Endothelial cell (in vitro differentiated cells): ENCODE data around the gene ALG5. TPM values are rescaled to one million over a fixed set of nuclear protein-coding genes. Genes with fewer than 3 reads are reported as not detected.

ENCODE experiments used
- DNase-seq: peaks from one replicate; pipeline ENCODE4 v3.0.0; 2021; ENCODE audit warnings: low spot score
- H3K27ac Mint-ChIP-seq: one replicate; pipeline ENCODE4 v1.8.0; 2021; ENCODE audit warnings: mixed read lengths, inconsistent platforms; ENCODE audit not compliant: unreplicated experiment
- H3K27me3 Mint-ChIP-seq: one replicate; pipeline ENCODE4 v1.8.0; 2021; ENCODE audit warnings: mild to moderate bottlenecking, moderate library complexity, mixed read lengths, inconsistent platforms; ENCODE audit not compliant: unreplicated experiment
- H3K36me3 Mint-ChIP-seq: one replicate; pipeline ENCODE4 v1.8.0; 2021; ENCODE audit warnings: mild to moderate bottlenecking, low read depth, mixed read lengths, inconsistent platforms; ENCODE audit not compliant: unreplicated experiment
- H3K4me1 Mint-ChIP-seq: one replicate; pipeline ENCODE4 v1.8.0; 2021; ENCODE audit warnings: mild to moderate bottlenecking, mixed read lengths, inconsistent platforms; ENCODE audit not compliant: unreplicated experiment
- H3K4me3 Mint-ChIP-seq: one replicate; pipeline ENCODE4 v1.8.0; 2021; ENCODE audit warnings: mild to moderate bottlenecking, mixed read lengths, inconsistent platforms; ENCODE audit not compliant: unreplicated experiment
- H3K9me3 Mint-ChIP-seq: one replicate; pipeline ENCODE4 v1.8.0; 2021; ENCODE audit warnings: mixed read lengths, inconsistent platforms; ENCODE audit not compliant: unreplicated experiment
- CTCF ChIP-seq: fragments of 200-600 bp; sonication (generic); IDR thresholded peaks from one replicate; pipeline ENCODE4 v1.5.0; 2021; ENCODE audit warnings: antibody characterized with exemption; ENCODE audit not compliant: unreplicated experiment
- total RNA-seq: library from RNA; stranded (reverse); fragmentation: NEBNext Ultra II Directional; extraction: Animal tissue kit (Norgen Biotek cat#: 25700); gene quantifications from one replicate; pipeline ENCODE4 v1.2.1, GENCODE V29; 2021; ENCODE audit not compliant: unreplicated experiment

The ALG5 gene
- total RNA-seq, 1 donor from 2014 or later, result 22.0 TPM

- Mint-ChIP-seq H3K4me1 (no peaks in the 10 kb centered on the region), H3K4me3 (no peak overlapping the region), H3K9me3 (no peaks in the 10 kb centered on the region), H3K27me3 (peaks cover 4% of the 10 kb centered on the region), H3K27ac (no peak overlapping the region), H3K36me3 (peaks cover 9% of the 10 kb centered on the region)
- TF ChIP-seq CTCF, result no peak
- DNase-seq, result no peak
Observed at GRCh38 chr13:36959456-36960116, 39.6 kb downstream of the ALG5 start.

GRCh38 chr13:36954542-36954941 lies 44.6 kb downstream of the ALG5 start:
- Mint-ChIP-seq H3K4me3 (no peak overlapping the region), H3K9me3 (no peaks in the 10 kb centered on the region), H3K4me1 (no peaks in the 10 kb centered on the region), H3K36me3 (peaks cover 7% of the 10 kb centered on the region), H3K27me3 (peaks cover 2% of the 10 kb centered on the region), H3K27ac (no peak overlapping the region)
- TF ChIP-seq CTCF, result no peak
- no peak for DNase-seq

- no peaks in the 10 kb centered on the region for H3K27me3 Mint-ChIP-seq
- H3K36me3 Mint-ChIP-seq, result peaks cover 5% of the 10 kb centered on the region
- no peak overlapping the region for H3K27ac Mint-ChIP-seq
- H3K9me3 Mint-ChIP-seq, result no peaks in the 10 kb centered on the region
- H3K4me1 Mint-ChIP-seq, result no peaks in the 10 kb centered on the region
- DNase-seq, result no peak
- TF ChIP-seq CTCF, result no peak
- no peak overlapping the region for H3K4me3 Mint-ChIP-seq
Observed at GRCh38 chr13:36950920-36951319, 48.2 kb downstream of the ALG5 start.

GRCh38 chr13:36950330-36950729 lies 48.8 kb downstream of the ALG5 start:
- peaks cover 5% of the 10 kb centered on the region for H3K4me1 Mint-ChIP-seq
- H3K36me3 Mint-ChIP-seq, result peaks cover 5% of the 10 kb centered on the region
- DNase-seq, result no peak
- no peaks in the 10 kb centered on the region for H3K27me3 Mint-ChIP-seq
- no peaks in the 10 kb centered on the region for H3K9me3 Mint-ChIP-seq
- no peak overlapping the region for H3K4me3 Mint-ChIP-seq
- H3K27ac Mint-ChIP-seq, result no peak overlapping the region
- no peak for TF ChIP-seq CTCF

- Mint-ChIP-seq H3K36me3 (no peaks in the 10 kb centered on the region), H3K4me1 (peaks cover 10% of the 10 kb centered on the region), H3K27me3 (peaks cover 2% of the 10 kb centered on the region), H3K9me3 (no peaks in the 10 kb centered on the region), H3K27ac (peak overlapping the region; percentile 37), H3K4me3 (no peak overlapping the region)
- no peak for TF ChIP-seq CTCF
- DNase-seq, result no peak
Observed at GRCh38 chr13:36945078-36945477, 54.1 kb downstream of the ALG5 start.
